NT2/D1 (cell line): ENCODE measurements around the gene DEPDC4.
"Not testable (repeated sequence)": the region's sequence is repeated elsewhere in the genome, so short reads cannot be mapped to it uniquely, and the experiment has no call there.

Source experiments
- DNase-seq: peaks from one replicate; pipeline ENCODE4 v3.0.0-alpha.2; 2011; ENCODE audit warnings: low read depth, low spot score
- H3K27me3 ChIP-seq: 2 replicates; pipeline ENCODE4 v1.6.0; 2011; ENCODE audit warnings: mild to moderate bottlenecking; ENCODE audit not compliant: insufficient read length, insufficient read depth
- H3K36me3 ChIP-seq: 2 replicates; pipeline ENCODE4 v1.6.1; 2011; ENCODE audit warnings: mild to moderate bottlenecking, low read length, mixed read lengths; ENCODE audit not compliant: insufficient read depth, insufficient read length
- H3K4me1 ChIP-seq: 2 replicates; pipeline ENCODE4 v1.5.1; 2011; ENCODE audit not compliant: insufficient read depth, insufficient read length
- H3K4me3 ChIP-seq: 2 replicates; pipeline ENCODE4 v1.5.1; 2011; ENCODE audit warnings: low read depth; ENCODE audit not compliant: insufficient read length
- H3K9ac ChIP-seq: 2 replicates; pipeline ENCODE4 v1.6.0; 2011; ENCODE audit warnings: low read depth; ENCODE audit not compliant: insufficient read length
- H3K9me3 ChIP-seq: 2 replicates; pipeline ENCODE4 v1.5.1; 2011; ENCODE audit warnings: mild to moderate bottlenecking, low read length; ENCODE audit not compliant: insufficient read depth
- SUZ12 ChIP-seq: IDR thresholded peaks from 2 replicates; pipeline ENCODE4 v1.6.1; 2011; ENCODE audit not compliant: insufficient read length, insufficient read depth; ENCODE audit errors: extremely low read depth
- YY1 ChIP-seq: IDR thresholded peaks from 2 replicates; pipeline ENCODE4 v1.6.1; 2011; ENCODE audit not compliant: insufficient read length, insufficient read depth
- ZNF274 ChIP-seq: IDR thresholded peaks from 2 replicates; pipeline ENCODE4 v1.6.1; 2011; ENCODE audit warnings: mild to moderate bottlenecking, low read depth, low read length

The DEPDC4 gene

GRCh38 chr12:100239589-100239988 lies 27.3 kb downstream of the DEPDC4 start:
- Histone ChIP-seq H3K27me3 (no peaks in the 10 kb centered on the region), H3K4me1 (no peaks in the 10 kb centered on the region), H3K9me3 (no peaks in the 10 kb centered on the region), H3K9ac (no peak overlapping the region), H3K4me3 (no peak overlapping the region), H3K36me3 (no peaks in the 10 kb centered on the region)
- TF ChIP-seq SUZ12 (no peak), ZNF274 (no peak), YY1 (no peak)
- no peak for DNase-seq

- Histone ChIP-seq H3K9ac (no peak overlapping the region), H3K27me3 (no peaks in the 10 kb centered on the region), H3K4me3 (no peak overlapping the region), H3K9me3 (no peaks in the 10 kb centered on the region), H3K4me1 (no peaks in the 10 kb centered on the region), H3K36me3 (no peaks in the 10 kb centered on the region)
- no peak for DNase-seq
- TF ChIP-seq SUZ12, result no peak
- no peak for TF ChIP-seq ZNF274
- no peak for TF ChIP-seq YY1
Observed at GRCh38 chr12:100238801-100239200, 28.1 kb downstream of the DEPDC4 start.

GRCh38 chr12:100234591-100235304 lies 32.1 kb downstream of the DEPDC4 start:
- Histone ChIP-seq H3K9me3 (no peaks in the 10 kb centered on the region), H3K27me3 (no peaks in the 10 kb centered on the region), H3K9ac (no peak overlapping the region), H3K4me1 (no peaks in the 10 kb centered on the region), H3K4me3 (no peak overlapping the region), H3K36me3 (no peaks in the 10 kb centered on the region)
- TF ChIP-seq ZNF274 (no peak), YY1 (no peak), SUZ12 (no peak)
- DNase-seq, result peak; percentile 8

GRCh38 chr12:100234166-100234565 lies 32.7 kb downstream of the DEPDC4 start:
- H3K9ac ChIP-seq, result no peak overlapping the region
- no peak overlapping the region for H3K4me3 ChIP-seq
- H3K27me3 ChIP-seq, result no peaks in the 10 kb centered on the region
- H3K9me3 ChIP-seq, result no peaks in the 10 kb centered on the region
- H3K36me3 ChIP-seq, result no peaks in the 10 kb centered on the region
- TF ChIP-seq SUZ12 (no peak), YY1 (no peak), ZNF274 (no peak)
- H3K4me1 ChIP-seq, result no peaks in the 10 kb centered on the region
- DNase-seq, result no peak

- H3K36me3 ChIP-seq, H3K9me3 ChIP-seq, H3K4me3 ChIP-seq, H3K27me3 ChIP-seq, H3K4me1 ChIP-seq, H3K9ac ChIP-seq, DNase-seq: not testable (repeated sequence)
Observed at GRCh38 chr12:100231873-100232272, 35.0 kb downstream of the DEPDC4 start.

GRCh38 chr12:100229876-100230275 lies 37.0 kb downstream of the DEPDC4 start:
- Histone ChIP-seq H3K27me3 (no peaks in the 10 kb centered on the region), H3K4me3 (no peak overlapping the region), H3K9me3 (no peaks in the 10 kb centered on the region), H3K36me3 (peaks cover 5% of the 10 kb centered on the region), H3K9ac (no peak overlapping the region), H3K4me1 (no peaks in the 10 kb centered on the region)
- TF ChIP-seq SUZ12 (no peak), YY1 (no peak), ZNF274 (no peak)
- no peak for DNase-seq

- H3K4me1 ChIP-seq, result no peaks in the 10 kb centered on the region
- no peak overlapping the region for H3K9ac ChIP-seq
- no peak overlapping the region for H3K4me3 ChIP-seq
- peaks cover 5% of the 10 kb centered on the region for H3K36me3 ChIP-seq
- DNase-seq, result no peak
- no peaks in the 10 kb centered on the region for H3K9me3 ChIP-seq
- H3K27me3 ChIP-seq, result no peaks in the 10 kb centered on the region
- TF ChIP-seq ZNF274 (no peak), YY1 (no peak), SUZ12 (no peak)
Observed at GRCh38 chr12:100229036-100229635, 37.7 kb downstream of the DEPDC4 start.

- TF ChIP-seq YY1, result no peak
- TF ChIP-seq ZNF274, result no peak
- no peak for TF ChIP-seq SUZ12
- Histone ChIP-seq H3K4me1 (no peaks in the 10 kb centered on the region), H3K9me3 (no peaks in the 10 kb centered on the region), H3K9ac (no peak overlapping the region), H3K4me3 (no peak overlapping the region), H3K36me3 (peaks cover 22% of the 10 kb centered on the region), H3K27me3 (no peaks in the 10 kb centered on the region)
- DNase-seq, result no peak
Observed at GRCh38 chr12:100225491-100225890, 41.4 kb downstream of the DEPDC4 start.

GRCh38 chr12:100222173-100222572 lies 44.7 kb downstream of the DEPDC4 start:
- peaks cover 44% of the 10 kb centered on the region for H3K36me3 ChIP-seq
- H3K9me3 ChIP-seq, H3K4me1 ChIP-seq, H3K9ac ChIP-seq, H3K4me3 ChIP-seq, H3K27me3 ChIP-seq, DNase-seq: not testable (repeated sequence)
